HUES64 (cell line): Measurements from ENCODE around the gene FAM240A.
"Not testable (repeated sequence)": the region's sequence is repeated elsewhere in the genome, so short reads cannot be mapped to it uniquely, and the experiment has no call there.

Source experiments
- H3K27ac ChIP-seq: 2 replicates; pipeline ENCODE4 v1.7.0; 2013; ENCODE audit warnings: low read depth, low read length, inconsistent platforms
- H3K27me3 ChIP-seq: 2 replicates; pipeline ENCODE4 v1.6.1; 2013; ENCODE audit warnings: mild to moderate bottlenecking, low read length; ENCODE audit not compliant: insufficient read depth
- H3K36me3 ChIP-seq: 2 replicates; pipeline ENCODE4 v1.6.1; 2013; ENCODE audit warnings: mild to moderate bottlenecking, low read length; ENCODE audit not compliant: insufficient read depth
- H3K4me1 ChIP-seq: 2 replicates; pipeline ENCODE4 v1.6.1; 2013; ENCODE audit warnings: mild to moderate bottlenecking, low read length, moderate library complexity; ENCODE audit not compliant: insufficient read depth
- H3K4me3 ChIP-seq: 2 replicates; pipeline ENCODE4 v1.5.1; 2013; ENCODE audit warnings: mild to moderate bottlenecking, low read length, moderate library complexity
- H3K9ac ChIP-seq: 2 replicates; pipeline ENCODE4 v1.6.1; 2013; ENCODE audit warnings: mild to moderate bottlenecking, low read depth, low read length
- H3K9me3 ChIP-seq: 2 replicates; pipeline ENCODE4 v1.6.1; 2013; ENCODE audit warnings: low read depth, low read length; ENCODE audit not compliant: insufficient read depth
- WGBS: fragments of 150-250, 120-280 bp; methylation state at CpG from one replicate; pipeline ENCODE4 v1.1.7; 2013; ENCODE audit warnings: missing lambda C conversion rate; 5-methylcytosine and 5-hydroxymethylcytosine counted together

FAM240A gene

DNA sequence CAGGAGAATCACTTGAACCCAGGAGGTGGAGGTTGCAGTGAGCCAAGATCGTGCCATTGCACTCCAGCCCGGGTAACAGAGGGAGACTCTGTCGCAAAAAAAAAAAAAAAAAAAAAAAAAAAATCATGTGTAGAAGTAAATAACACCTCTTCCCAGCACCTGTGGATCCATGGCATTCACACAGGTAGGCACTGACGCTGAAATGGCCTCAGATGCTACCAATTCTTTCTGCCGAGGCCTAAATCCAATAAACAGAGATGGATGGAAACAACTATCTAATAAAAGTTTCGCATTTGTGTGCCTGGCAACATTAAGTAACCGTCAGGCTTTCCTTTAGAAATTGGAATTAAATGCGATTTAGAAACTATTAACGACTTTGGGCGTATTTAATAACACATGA is 35.9 kb upstream of the FAM240A start:
- WGBS, result 23% methylated on average over 9 of the region's 10 CpGs
- Histone ChIP-seq H3K27ac (peak overlapping the region; percentile 98), H3K4me1 (peaks cover 42% of the 10 kb centered on the region), H3K4me3 (peak overlapping the region; percentile 94), H3K27me3 (peaks cover 52% of the 10 kb centered on the region; the same call in 1 of the 2 replicates), H3K36me3 (peaks cover 27% of the 10 kb centered on the region), H3K9me3 (no peaks in the 10 kb centered on the region), H3K9ac (peak overlapping the region; percentile 95)

GRCh38 chr3:46576879-46577278 is 35.4 kb upstream of the FAM240A start:
- Histone ChIP-seq H3K4me1 (peaks cover 42% of the 10 kb centered on the region), H3K27ac (peak overlapping the region; percentile 98), H3K9me3 (no peaks in the 10 kb centered on the region), H3K4me3 (peak overlapping the region; percentile 94), H3K27me3 (peaks cover 52% of the 10 kb centered on the region; the same call in 1 of the 2 replicates), H3K9ac (peak overlapping the region; percentile 95), H3K36me3 (peaks cover 32% of the 10 kb centered on the region)
- 3% methylated on average over 21 of the region's 21 CpGs for WGBS

- Histone ChIP-seq H3K27ac (peak overlapping the region; percentile 98), H3K4me3 (peak overlapping the region; percentile 94), H3K36me3 (peaks cover 40% of the 10 kb centered on the region), H3K4me1 (peaks cover 41% of the 10 kb centered on the region), H3K27me3 (peaks cover 52% of the 10 kb centered on the region; the same call in 1 of the 2 replicates), H3K9ac (peak overlapping the region; percentile 95)
- 1% methylated on average over 7 of the region's 18 CpGs for WGBS
- H3K9me3 ChIP-seq, result not testable (repeated sequence)
Observed at GRCh38 chr3:46577580-46578249, 34.6 kb upstream of the FAM240A start.

DNA sequence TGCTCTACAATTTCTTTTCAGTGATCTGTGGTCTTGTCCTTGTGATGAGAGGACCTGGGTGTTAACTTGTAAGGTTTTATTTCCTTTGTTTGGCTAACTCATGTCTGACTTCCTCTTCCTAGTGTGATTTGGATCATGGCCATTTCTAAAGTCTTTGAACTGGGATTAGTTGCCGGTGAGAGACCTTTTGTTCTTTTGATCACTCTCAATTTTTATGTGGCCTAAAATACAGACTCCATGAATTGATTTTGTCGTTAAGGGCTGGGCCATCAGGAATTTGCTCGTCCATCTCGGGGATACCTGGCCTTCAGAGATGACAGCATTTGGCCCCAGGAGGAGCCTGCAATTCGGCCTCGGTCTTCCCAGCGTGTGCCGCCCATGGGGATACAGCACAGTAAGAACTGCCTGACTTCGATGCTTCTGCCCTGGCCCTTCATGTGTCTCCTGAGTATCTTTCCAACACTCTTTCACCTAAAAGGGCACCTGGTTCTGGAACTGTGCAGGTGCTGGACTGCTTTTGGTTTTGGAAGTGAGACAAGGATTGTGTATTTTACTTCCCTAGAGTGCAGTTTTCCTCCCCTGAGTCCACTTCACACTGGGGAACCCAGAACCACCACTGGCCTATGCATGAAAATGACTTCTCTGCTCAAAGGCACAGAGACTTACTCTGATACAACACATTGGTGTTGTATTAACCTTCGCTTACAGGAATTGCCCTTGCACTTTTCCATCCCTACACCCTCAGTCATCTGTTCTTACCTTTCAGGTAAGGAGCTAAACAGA is 33.2 kb upstream of the FAM240A start:
- Histone ChIP-seq H3K27me3 (peaks cover 52% of the 10 kb centered on the region; the same call in 1 of the 2 replicates), H3K36me3 (peaks cover 53% of the 10 kb centered on the region), H3K4me3 (peak overlapping the region; percentile 94), H3K4me1 (peaks cover 29% of the 10 kb centered on the region), H3K9ac (peak overlapping the region; percentile 95), H3K9me3 (no peaks in the 10 kb centered on the region), H3K27ac (peak overlapping the region; percentile 98; the same call in 1 of the 2 replicates)
- 9% methylated on average over 10 of the region's 10 CpGs for WGBS

DNA sequence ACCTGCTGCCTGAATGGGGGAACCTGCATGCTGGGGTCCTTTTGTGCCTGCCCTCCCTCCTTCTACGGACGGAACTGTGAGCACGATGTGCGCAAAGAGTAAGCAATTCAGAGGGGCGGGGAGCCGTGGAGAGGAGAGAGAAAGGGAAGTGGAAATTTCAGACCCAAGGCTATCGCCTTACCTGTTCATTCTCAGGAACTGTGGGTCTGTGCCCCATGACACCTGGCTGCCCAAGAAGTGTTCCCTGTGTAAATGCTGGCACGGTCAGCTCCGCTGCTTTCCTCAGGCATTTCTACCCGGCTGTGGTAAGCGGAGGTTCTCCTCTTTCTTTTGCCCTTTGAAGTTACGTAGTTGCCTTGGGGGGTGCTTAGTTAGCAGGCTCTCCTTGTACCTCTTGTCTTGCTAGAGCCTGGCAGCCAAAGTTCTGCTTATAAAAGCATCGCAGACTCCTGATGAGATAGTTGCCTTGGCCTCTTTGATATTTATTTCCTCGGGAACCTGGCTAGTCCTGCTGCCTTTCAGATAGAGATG is 32.5 kb upstream of the FAM240A start:
- Histone ChIP-seq H3K4me3 (peak overlapping the region; percentile 94), H3K9ac (peak overlapping the region; percentile 95), H3K4me1 (peaks cover 24% of the 10 kb centered on the region), H3K36me3 (peaks cover 60% of the 10 kb centered on the region), H3K9me3 (no peaks in the 10 kb centered on the region), H3K27ac (peak overlapping the region; percentile 98), H3K27me3 (peaks cover 52% of the 10 kb centered on the region; the same call in 1 of the 2 replicates)
- 34% methylated on average over 14 of the region's 14 CpGs for WGBS

DNA sequence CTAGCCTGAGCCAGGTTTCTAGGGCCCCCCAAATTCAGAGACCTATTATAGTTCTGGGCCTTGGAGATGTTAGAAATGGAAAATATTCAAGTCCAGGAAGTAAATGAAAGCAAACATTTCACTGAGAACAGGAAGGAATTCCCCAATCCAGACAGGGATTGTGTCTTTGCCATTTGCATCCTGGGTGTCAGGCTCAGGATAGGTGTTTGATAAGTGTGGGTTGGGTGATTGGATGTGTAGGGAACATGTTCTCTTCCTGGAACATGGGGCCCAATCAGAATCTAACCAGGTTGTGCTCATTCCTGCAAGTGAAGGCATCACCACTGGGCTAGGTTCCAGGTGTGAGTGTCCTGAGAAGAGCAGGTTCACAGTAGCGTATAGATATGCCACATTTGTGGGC is 31.6 kb upstream of the FAM240A start:
- peaks cover 15% of the 10 kb centered on the region for H3K4me1 ChIP-seq
- H3K4me3 ChIP-seq, result peak overlapping the region; percentile 94
- no peak overlapping the region for H3K9ac ChIP-seq

GRCh38 chr3:46584598-46585467 is 27.5 kb upstream of the FAM240A start:
- peaks cover 57% of the 10 kb centered on the region for H3K36me3 ChIP-seq

More for the DNA sequence above, 31.6 kb upstream of the FAM240A start:
- Histone ChIP-seq H3K27ac (peak overlapping the region; percentile 62), H3K36me3 (peaks cover 68% of the 10 kb centered on the region), H3K27me3 (peaks cover 51% of the 10 kb centered on the region; the same call in 1 of the 2 replicates), H3K9me3 (no peaks in the 10 kb centered on the region)
- WGBS, result 92% methylated on average over 1 of the region's 1 CpG

GRCh38 chr3:46585799-46586693 is 26.3 kb upstream of the FAM240A start:
- Histone ChIP-seq H3K4me1 (peaks cover 5% of the 10 kb centered on the region; the same call in 1 of the 2 replicates), H3K4me3 (no peak overlapping the region), H3K36me3 (peaks cover 45% of the 10 kb centered on the region), H3K27me3 (no peaks in the 10 kb centered on the region; the same call in 1 of the 2 replicates), H3K27ac (peak overlapping the region; percentile 58; the same call in 1 of the 2 replicates), H3K9me3 (peaks cover 7% of the 10 kb centered on the region; the same call in 1 of the 2 replicates), H3K9ac (no peak overlapping the region)
- WGBS, result 90% methylated on average over 5 of the region's 5 CpGs

More at GRCh38 chr3:46584598-46585467, 27.5 kb upstream of the FAM240A start:
- Histone ChIP-seq H3K9me3 (no peaks in the 10 kb centered on the region), H3K4me3 (no peak overlapping the region), H3K4me1 (peaks cover 10% of the 10 kb centered on the region; the same call in 1 of the 2 replicates), H3K27ac (no peak overlapping the region; the same call in 1 of the 2 replicates), H3K27me3 (peaks cover 10% of the 10 kb centered on the region; the same call in 1 of the 2 replicates), H3K9ac (no peak overlapping the region)
- 95% methylated on average over 7 of the region's 7 CpGs for WGBS

DNA sequence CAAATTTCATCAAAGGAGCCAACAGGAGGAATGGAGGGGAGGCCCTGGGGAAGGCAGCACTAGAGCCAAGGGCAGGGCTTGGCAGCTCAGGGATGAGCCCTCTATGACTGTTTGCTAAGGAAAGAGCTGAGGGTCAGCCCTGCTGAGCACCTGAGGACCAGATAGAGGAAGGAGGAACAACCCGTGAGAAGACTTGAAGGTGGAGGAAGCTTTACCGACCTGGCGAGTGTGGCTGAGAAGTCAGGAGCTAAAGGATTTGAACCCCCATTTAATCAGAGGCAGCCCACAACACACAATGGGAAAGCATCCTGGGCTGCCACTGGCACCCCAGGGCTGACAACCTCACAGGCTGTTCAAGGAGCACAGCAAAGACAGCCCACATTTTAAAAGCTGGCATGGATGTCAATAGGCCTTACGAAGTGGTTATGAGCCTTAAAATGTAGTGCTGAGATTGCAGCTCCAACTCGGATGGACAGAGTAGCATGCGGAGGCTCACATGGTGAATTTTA is 25.5 kb upstream of the FAM240A start:
- WGBS, result 83% methylated on average over 6 of the region's 6 CpGs
- Histone ChIP-seq H3K4me3 (no peak overlapping the region), H3K27me3 (no peaks in the 10 kb centered on the region), H3K27ac (peak overlapping the region; percentile 30; the same call in 1 of the 2 replicates), H3K9me3 (peaks cover 10% of the 10 kb centered on the region; the same call in 1 of the 2 replicates), H3K4me1 (peaks cover 5% of the 10 kb centered on the region; the same call in 1 of the 2 replicates), H3K9ac (no peak overlapping the region), H3K36me3 (peaks cover 37% of the 10 kb centered on the region)
